ENCODE measurements around the gene CLNK.

CLNK gene

DNA sequence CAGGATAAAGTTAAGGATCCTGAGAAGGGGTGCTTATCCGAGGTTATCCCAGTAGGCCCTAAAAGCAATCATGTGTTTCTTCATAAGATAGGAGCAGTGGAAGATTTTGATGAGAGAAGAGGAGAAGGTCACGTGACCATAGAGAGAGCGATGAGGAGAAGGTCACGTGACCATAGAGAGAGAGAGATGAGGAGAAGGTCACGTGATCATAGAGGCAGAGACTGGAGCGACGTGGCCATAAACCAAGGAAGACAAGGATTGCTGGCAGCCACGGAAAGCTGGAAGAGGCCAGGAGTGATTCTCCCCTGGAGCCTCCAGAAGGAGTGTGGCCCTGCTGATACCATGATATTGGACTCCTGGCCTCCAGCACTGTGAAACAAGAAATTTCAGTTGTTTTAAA lies 188.9 kb downstream of the CLNK start:
- H3K4me1 ChIP-seq (ENCODE audit: control insufficient read depth, insufficient read depth, low read length): peaks cover 4% of the 10 kb centered on the region; the same call in 1 of the 2 replicates
- H3K36me3 ChIP-seq (ENCODE audit: control insufficient read depth, insufficient read depth, low read length): no peaks in the 10 kb centered on the region
- no peaks in the 10 kb centered on the region for H3K9me3 ChIP-seq (ENCODE audit: control insufficient read depth, insufficient read depth, low read length)
- H3K4me3 ChIP-seq (ENCODE audit: low read length): no peak overlapping the region
- no peak for DNase-seq (ENCODE audit: low read depth, low spot score)
- WGBS (ENCODE audit: insufficient coverage, insufficient read length): no CpG with 5 or more reads among the region's 8 CpGs
- H3K27ac ChIP-seq (ENCODE audit: low read length): no peak overlapping the region
- H3K27me3 ChIP-seq (ENCODE audit: control insufficient read depth, insufficient read depth, low read length): peaks cover 2% of the 10 kb centered on the region; the same call in 1 of the 2 replicates

DNA sequence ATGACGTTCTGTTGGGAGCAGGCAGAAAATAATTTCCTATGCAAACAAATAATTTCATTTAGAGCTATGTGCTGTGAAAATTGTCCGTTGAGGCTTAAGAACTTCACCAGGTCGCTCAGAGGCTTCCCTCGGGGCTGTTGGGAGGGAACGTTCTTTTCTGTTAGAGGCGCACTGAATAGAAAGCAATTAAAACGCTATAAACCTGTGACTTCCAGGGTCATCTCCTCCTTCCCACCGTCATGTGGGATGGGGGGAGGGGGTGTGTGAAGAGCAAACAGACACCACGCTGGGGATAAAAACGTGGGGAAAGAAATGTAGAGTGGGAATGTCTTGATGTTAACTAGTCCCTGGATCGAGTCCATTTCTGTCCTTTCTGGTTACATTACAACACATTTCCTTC lies 192.1 kb downstream of the CLNK start:
- Histone ChIP-seq H3K4me1 (ENCODE audit: control insufficient read depth, insufficient read depth, low read length) (peaks cover 4% of the 10 kb centered on the region; the same call in 1 of the 2 replicates), H3K4me3 (ENCODE audit: low read length) (no peak overlapping the region), H3K9me3 (ENCODE audit: control insufficient read depth, insufficient read depth, low read length) (no peaks in the 10 kb centered on the region), H3K36me3 (ENCODE audit: control insufficient read depth, insufficient read depth, low read length) (no peaks in the 10 kb centered on the region), H3K27me3 (ENCODE audit: control insufficient read depth, insufficient read depth, low read length) (no peaks in the 10 kb centered on the region; the same call in 1 of the 2 replicates), H3K27ac (ENCODE audit: low read length) (no peak overlapping the region)
- DNase-seq (ENCODE audit: low read depth, low spot score): no peak
- WGBS (ENCODE audit: insufficient coverage, insufficient read length): no CpG with 5 or more reads among the region's 11 CpGs

DNA sequence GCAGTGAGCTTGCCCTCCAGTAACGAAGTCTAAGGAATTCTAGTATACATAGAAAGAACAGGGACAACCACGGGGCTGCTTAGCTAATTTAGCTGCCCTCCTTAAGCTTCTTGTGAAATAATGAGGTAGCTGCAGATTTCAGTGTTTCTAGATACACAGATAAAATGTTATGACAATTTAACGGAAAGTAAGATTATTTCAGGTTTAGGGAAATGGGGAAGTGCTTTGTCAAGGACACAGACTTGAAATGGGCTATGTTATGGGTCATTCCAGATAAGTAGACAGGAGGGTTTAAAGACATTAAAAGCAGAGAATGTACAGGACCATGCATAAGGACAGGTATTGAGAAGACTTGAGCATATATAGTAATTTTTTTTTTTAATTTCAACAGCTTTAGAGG lies 193.2 kb downstream of the CLNK start:
- no peaks in the 10 kb centered on the region for H3K9me3 ChIP-seq (ENCODE audit: control insufficient read depth, insufficient read depth, low read length)
- H3K4me3 ChIP-seq (ENCODE audit: low read length): no peak overlapping the region
- no peaks in the 10 kb centered on the region; the same call in 1 of the 2 replicates for H3K27me3 ChIP-seq (ENCODE audit: control insufficient read depth, insufficient read depth, low read length)
- WGBS (ENCODE audit: insufficient coverage, insufficient read length): no CpG with 5 or more reads among the region's 3 CpGs
- DNase-seq (ENCODE audit: low read depth, low spot score): no peak
- H3K36me3 ChIP-seq (ENCODE audit: control insufficient read depth, insufficient read depth, low read length): no peaks in the 10 kb centered on the region
- peaks cover 4% of the 10 kb centered on the region; the same call in 1 of the 2 replicates for H3K4me1 ChIP-seq (ENCODE audit: control insufficient read depth, insufficient read depth, low read length)
- H3K27ac ChIP-seq (ENCODE audit: low read length): no peak overlapping the region

DNA sequence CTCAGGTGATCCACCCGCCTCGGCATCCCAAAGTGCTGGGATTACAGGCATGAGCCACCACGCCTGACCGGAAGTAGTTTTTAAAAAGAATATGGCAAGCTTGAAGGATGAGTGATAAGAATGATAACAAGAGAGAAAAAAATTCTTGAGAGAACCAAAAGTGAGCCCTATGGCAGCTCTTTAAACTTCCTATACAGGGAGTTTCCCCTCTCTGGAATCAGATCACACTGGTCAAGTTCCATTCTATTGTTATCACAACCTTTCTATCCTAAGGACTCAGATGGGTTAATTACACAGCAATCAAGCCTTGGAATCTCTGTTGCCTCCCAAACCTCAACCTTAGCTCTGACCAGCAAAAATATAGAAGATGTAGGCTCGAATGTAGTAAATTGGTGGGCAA lies 193.6 kb downstream of the CLNK start:
- Histone ChIP-seq H3K36me3 (ENCODE audit: control insufficient read depth, insufficient read depth, low read length) (no peaks in the 10 kb centered on the region), H3K4me3 (ENCODE audit: low read length) (no peak overlapping the region)
- no CpG with 5 or more reads among the region's 5 CpGs for WGBS (ENCODE audit: insufficient coverage, insufficient read length)

DNA sequence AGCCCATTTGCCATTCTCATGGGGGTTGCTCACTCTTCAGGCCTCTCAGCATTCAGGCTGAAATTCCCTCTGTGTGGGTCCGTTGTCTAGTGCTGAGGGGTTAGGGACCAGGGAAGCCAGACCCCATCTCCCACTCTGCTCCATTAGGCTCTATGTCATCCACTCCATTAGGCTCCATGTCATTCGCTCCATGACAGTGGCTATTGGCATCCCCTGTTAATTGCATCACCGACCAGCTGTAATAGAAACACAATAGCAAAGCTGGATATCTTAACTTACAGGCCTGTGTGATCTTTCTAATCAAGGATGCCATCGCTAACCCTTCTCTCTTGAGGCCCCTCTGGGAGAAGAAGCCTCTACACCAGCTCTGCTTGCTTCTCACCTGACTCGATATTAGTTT lies 201.7 kb downstream of the CLNK start:
- H3K27me3 ChIP-seq (ENCODE audit: control insufficient read depth, insufficient read depth, low read length): no peaks in the 10 kb centered on the region
- no CpG with 5 or more reads among the region's 5 CpGs for WGBS (ENCODE audit: insufficient coverage, insufficient read length)

More for the DNA sequence above, 193.6 kb downstream of the CLNK start:
- Histone ChIP-seq H3K27ac (ENCODE audit: low read length) (no peak overlapping the region), H3K27me3 (ENCODE audit: control insufficient read depth, insufficient read depth, low read length) (no peaks in the 10 kb centered on the region; the same call in 1 of the 2 replicates), H3K9me3 (ENCODE audit: control insufficient read depth, insufficient read depth, low read length) (no peaks in the 10 kb centered on the region), H3K4me1 (ENCODE audit: control insufficient read depth, insufficient read depth, low read length) (peaks cover 4% of the 10 kb centered on the region; the same call in 1 of the 2 replicates)
- DNase-seq (ENCODE audit: low read depth, low spot score): no peak

DNA sequence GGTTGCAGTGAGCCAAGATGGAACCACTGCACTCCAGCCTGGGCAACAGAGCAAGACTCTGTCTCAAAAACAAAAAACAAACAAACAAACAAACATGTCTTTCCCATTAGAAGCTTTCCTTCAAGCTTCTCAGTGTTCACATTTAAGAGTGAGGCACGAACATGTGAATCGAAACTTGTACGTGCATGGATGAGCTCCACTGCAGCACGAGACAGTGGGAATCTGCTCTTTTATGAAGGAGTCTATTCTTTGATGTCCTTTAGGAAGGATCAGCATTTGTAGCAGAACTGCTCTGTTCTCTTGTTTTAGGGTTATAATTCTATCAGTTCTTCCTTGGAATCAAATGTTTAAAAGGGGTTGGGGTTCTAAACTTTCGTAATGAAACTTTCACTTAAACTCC lies 204.0 kb downstream of the CLNK start:
- DNase-seq (ENCODE audit: low read depth, low spot score): no peak
- no CpG with 5 or more reads among the region's 5 CpGs for WGBS (ENCODE audit: insufficient coverage, insufficient read length)

More for the DNA sequence above, 201.7 kb downstream of the CLNK start:
- Histone ChIP-seq H3K27ac (ENCODE audit: low read length) (no peak overlapping the region), H3K4me3 (ENCODE audit: low read length) (no peak overlapping the region), H3K9me3 (ENCODE audit: control insufficient read depth, insufficient read depth, low read length) (no peaks in the 10 kb centered on the region), H3K36me3 (ENCODE audit: control insufficient read depth, insufficient read depth, low read length) (no peaks in the 10 kb centered on the region), H3K4me1 (ENCODE audit: control insufficient read depth, insufficient read depth, low read length) (no peaks in the 10 kb centered on the region)
- DNase-seq (ENCODE audit: low read depth, low spot score): no peak

DNA sequence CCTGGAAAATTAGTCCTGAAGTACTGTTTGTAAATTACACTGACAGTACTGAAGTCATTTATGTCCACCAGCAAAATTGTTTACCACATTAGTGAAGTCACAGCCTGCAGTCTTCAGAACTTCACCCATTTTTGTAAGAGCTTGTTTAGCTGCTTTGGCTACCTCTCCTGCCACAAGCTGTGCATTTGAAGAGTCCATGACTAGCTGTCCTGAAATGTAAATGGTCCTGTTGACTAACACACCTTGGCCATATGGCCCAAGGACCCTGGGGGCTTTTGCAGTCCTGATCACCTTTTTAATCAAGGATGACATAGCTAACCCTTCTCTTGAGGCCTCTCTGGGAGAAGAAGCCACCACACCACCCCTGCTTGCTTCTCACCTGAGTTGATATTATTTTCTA lies 205.9 kb downstream of the CLNK start:
- no peak for DNase-seq (ENCODE audit: low read depth, low spot score)
- no peaks in the 10 kb centered on the region for H3K36me3 ChIP-seq (ENCODE audit: control insufficient read depth, insufficient read depth, low read length)
- no peak overlapping the region for H3K4me3 ChIP-seq (ENCODE audit: low read length)
- no peak overlapping the region for H3K27ac ChIP-seq (ENCODE audit: low read length)
- H3K27me3 ChIP-seq (ENCODE audit: control insufficient read depth, insufficient read depth, low read length): no peaks in the 10 kb centered on the region
- no peaks in the 10 kb centered on the region for H3K9me3 ChIP-seq (ENCODE audit: control insufficient read depth, insufficient read depth, low read length)
- no peaks in the 10 kb centered on the region for H3K4me1 ChIP-seq (ENCODE audit: control insufficient read depth, insufficient read depth, low read length)

More for the DNA sequence above, 204.0 kb downstream of the CLNK start:
- no peaks in the 10 kb centered on the region for H3K9me3 ChIP-seq (ENCODE audit: control insufficient read depth, insufficient read depth, low read length)
- H3K4me1 ChIP-seq (ENCODE audit: control insufficient read depth, insufficient read depth, low read length): no peaks in the 10 kb centered on the region
- no peak overlapping the region for H3K27ac ChIP-seq (ENCODE audit: low read length)
- no peak overlapping the region for H3K4me3 ChIP-seq (ENCODE audit: low read length)
- no peaks in the 10 kb centered on the region for H3K27me3 ChIP-seq (ENCODE audit: control insufficient read depth, insufficient read depth, low read length)
- H3K36me3 ChIP-seq (ENCODE audit: control insufficient read depth, insufficient read depth, low read length): no peaks in the 10 kb centered on the region

DNA sequence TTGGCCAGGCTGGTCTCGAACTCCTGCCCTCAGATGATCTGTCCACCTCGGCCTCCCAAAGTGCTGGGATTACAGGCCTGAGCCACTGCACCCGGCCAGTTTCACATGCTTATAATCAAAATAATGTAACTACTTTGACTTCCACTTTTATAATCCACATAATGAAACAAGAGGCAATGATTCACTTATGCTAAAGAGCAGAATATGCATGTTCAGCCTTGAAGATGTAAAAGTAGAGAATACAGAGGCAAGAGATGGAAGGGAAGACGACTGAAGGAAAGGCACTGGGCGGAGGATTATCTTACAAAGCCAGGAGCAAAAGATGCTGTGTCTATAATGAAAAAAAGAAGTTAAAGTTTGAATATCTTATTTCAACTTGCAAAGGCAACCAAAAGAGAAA lies 214.1 kb downstream of the CLNK start:
- Histone ChIP-seq H3K27me3 (ENCODE audit: control insufficient read depth, insufficient read depth, low read length) (no peaks in the 10 kb centered on the region), H3K27ac (ENCODE audit: low read length) (no peak overlapping the region), H3K4me3 (ENCODE audit: low read length) (no peak overlapping the region), H3K9me3 (ENCODE audit: control insufficient read depth, insufficient read depth, low read length) (no peaks in the 10 kb centered on the region), H3K4me1 (ENCODE audit: control insufficient read depth, insufficient read depth, low read length) (no peaks in the 10 kb centered on the region), H3K36me3 (ENCODE audit: control insufficient read depth, insufficient read depth, low read length) (no peaks in the 10 kb centered on the region)
- WGBS (ENCODE audit: insufficient coverage, insufficient read length): no CpG with 5 or more reads among the region's 5 CpGs
- DNase-seq (ENCODE audit: low read depth, low spot score): no peak

DNA sequence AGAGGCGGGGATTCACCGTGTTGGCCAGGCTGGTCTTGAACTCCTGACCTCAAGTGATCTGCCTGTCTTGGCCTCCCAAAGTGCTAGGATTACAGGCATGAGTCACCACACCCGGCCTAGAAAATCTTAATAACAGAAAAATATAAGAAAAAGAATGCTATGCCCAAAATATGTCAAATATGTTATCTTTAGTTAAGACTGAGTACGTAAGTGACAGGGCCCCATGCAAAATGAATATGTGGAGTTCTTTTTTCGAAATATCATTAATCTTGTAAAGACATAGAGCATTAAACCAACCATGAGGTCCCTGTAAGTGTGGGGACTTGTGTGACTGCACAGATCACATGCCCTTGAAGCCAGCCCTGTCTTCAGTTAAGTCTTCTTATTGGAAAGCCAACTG lies 218.4 kb downstream of the CLNK start:
- Histone ChIP-seq H3K4me1 (ENCODE audit: control insufficient read depth, insufficient read depth, low read length) (no peaks in the 10 kb centered on the region), H3K27ac (ENCODE audit: low read length) (no peak overlapping the region), H3K27me3 (ENCODE audit: control insufficient read depth, insufficient read depth, low read length) (peaks cover 18% of the 10 kb centered on the region; the same call in 1 of the 2 replicates), H3K9me3 (ENCODE audit: control insufficient read depth, insufficient read depth, low read length) (no peaks in the 10 kb centered on the region), H3K4me3 (ENCODE audit: low read length) (no peak overlapping the region), H3K36me3 (ENCODE audit: control insufficient read depth, insufficient read depth, low read length) (no peaks in the 10 kb centered on the region)
- DNase-seq (ENCODE audit: low read depth, low spot score): no peak
- WGBS (ENCODE audit: insufficient coverage, insufficient read length): no CpG with 5 or more reads among the region's 5 CpGs

DNA sequence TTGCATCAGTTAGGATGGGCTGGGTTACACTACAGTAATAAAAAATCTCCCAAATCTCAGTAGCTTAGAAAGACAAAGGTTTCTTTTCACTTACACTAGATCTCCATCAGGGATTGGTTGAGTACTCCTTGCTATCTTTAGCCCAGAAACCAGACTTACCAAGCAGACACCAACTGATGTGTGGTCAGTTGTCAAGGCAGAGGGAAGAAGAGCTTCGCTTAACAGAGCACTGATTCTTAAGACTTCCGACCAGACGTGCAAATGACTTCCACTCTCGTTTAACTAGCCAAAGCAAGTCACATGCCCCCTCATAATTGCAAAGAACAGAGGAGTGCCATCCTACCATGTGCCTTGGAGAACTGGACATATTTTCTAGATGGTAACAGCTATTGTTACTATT lies 221.7 kb downstream of the CLNK start:
- H3K4me1 ChIP-seq (ENCODE audit: control insufficient read depth, insufficient read depth, low read length): no peaks in the 10 kb centered on the region
- no peaks in the 10 kb centered on the region for H3K36me3 ChIP-seq (ENCODE audit: control insufficient read depth, insufficient read depth, low read length)
- H3K4me3 ChIP-seq (ENCODE audit: low read length): no peak overlapping the region
- DNase-seq (ENCODE audit: low read depth, low spot score): no peak
- no peak overlapping the region for H3K27ac ChIP-seq (ENCODE audit: low read length)
- peaks cover 47% of the 10 kb centered on the region for H3K27me3 ChIP-seq (ENCODE audit: control insufficient read depth, insufficient read depth, low read length)
- WGBS (ENCODE audit: insufficient coverage, insufficient read length): no CpG with 5 or more reads among the region's 4 CpGs
- no peaks in the 10 kb centered on the region for H3K9me3 ChIP-seq (ENCODE audit: control insufficient read depth, insufficient read depth, low read length)

DNA sequence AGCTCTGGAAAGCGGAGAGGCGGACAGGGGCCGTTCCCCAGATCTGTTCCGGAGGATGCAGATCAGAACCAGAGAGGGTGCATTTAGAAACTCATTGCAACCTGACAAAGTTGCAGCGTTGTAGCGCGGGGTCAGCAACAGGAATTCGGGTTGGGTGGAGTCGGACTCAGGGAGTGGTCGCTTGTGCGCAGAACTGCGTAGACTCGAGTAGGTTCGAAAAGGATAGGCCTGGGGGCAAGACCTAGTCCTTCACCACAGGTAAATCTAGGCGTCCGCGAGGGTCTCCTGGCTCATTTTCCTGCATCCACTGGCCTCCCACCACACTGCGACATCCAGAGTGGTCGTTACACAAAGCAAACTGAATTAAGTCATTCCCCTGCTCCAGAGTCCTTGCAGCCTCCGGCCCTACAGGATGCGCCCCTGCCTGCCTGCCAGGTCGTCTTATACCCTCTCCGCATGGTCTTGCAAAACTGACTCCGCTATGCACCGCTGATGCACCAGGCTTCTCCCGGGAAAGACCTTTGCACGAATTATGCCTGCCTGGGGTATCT lies 222.6 kb downstream of the CLNK start:
- no peak for DNase-seq (ENCODE audit: low read depth, low spot score)
- Histone ChIP-seq H3K27ac (ENCODE audit: low read length) (no peak overlapping the region), H3K36me3 (ENCODE audit: control insufficient read depth, insufficient read depth, low read length) (no peaks in the 10 kb centered on the region), H3K4me3 (ENCODE audit: low read length) (peak overlapping the region; percentile 51; the same call in 1 of the 2 replicates), H3K27me3 (ENCODE audit: control insufficient read depth, insufficient read depth, low read length) (peaks cover 53% of the 10 kb centered on the region), H3K9me3 (ENCODE audit: control insufficient read depth, insufficient read depth, low read length) (no peaks in the 10 kb centered on the region), H3K4me1 (ENCODE audit: control insufficient read depth, insufficient read depth, low read length) (no peaks in the 10 kb centered on the region)
- WGBS (ENCODE audit: insufficient coverage, insufficient read length): no CpG with 5 or more reads among the region's 27 CpGs

Data from iPS DF 6.9 (cell line).